Mammary epithelial cell (primary cell): Measurements from ENCODE around the gene EXOC6B.

Experiments
- CTCF ChIP-seq, 2 donors: IDR thresholded peaks in 1 of 2; conservative IDR thresholded peaks in 1 of 2; 2 replicates each; pipeline ENCODE4 v1.5.1; 2011 to 2012; ENCODE audit warnings: inconsistent platforms in 2 of 2, low read length in 2 of 2, mild to moderate bottlenecking in 2 of 2, control low read depth in 1 of 2, low read depth in 1 of 2; ENCODE audit not compliant: insufficient read depth in 1 of 2; ENCODE audit errors: extremely low read depth in 1 of 2
- EZH2 ChIP-seq: IDR thresholded peaks from 2 replicates; pipeline ENCODE4 v1.6.1; 2012; ENCODE audit warnings: low read length, inconsistent platforms, borderline replicate concordance

GRCh38 chr2:72494392-72494791 is 331.4 kb downstream of the EXOC6B start:
- no peak for TF ChIP-seq CTCF (conservative IDR thresholded peaks at IDR 0.05 in 1 of 2, IDR thresholded peaks at IDR 0.05 in 1 of 2; ENCODE audit: extremely low read depth in 1 of 2, insufficient read depth in 1 of 2, low read depth in 1 of 2, low read length in 2 of 2)
- TF ChIP-seq EZH2: no peak
